ENCODE measurements around the gene EFCAB11. TPM values are rescaled to one million over a fixed set of nuclear protein-coding genes. Genes with fewer than 3 reads are reported as not detected.

The EFCAB11 gene
- polyA plus RNA-seq, 3 donors, result 2.0 to 4.3 (median 2.1) TPM

DNA sequence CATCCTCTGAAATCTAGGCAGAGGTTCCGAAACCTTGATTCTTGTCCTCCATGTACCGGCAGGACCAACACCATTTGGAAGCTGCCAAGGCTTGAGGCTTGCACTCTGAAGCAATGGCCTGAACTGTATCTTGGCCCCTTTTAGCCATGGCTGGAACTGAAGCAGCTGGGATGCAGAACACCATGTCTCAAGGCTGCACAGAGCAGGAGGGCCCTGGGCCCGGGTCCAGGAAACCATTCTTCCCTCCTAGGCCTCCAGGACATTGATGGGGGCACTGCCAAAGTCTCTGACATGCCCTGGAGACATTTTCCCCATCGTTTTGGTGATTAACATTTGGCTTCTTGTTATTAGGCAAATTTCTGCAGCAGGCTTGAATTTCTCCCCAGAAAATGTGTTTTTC is 198.7 kb downstream of the EFCAB11 start:
- intact Hi-C loops (cut with micrococcal nuclease), result no loop called here
- no peak for DNase-seq
- WGBS (ENCODE audit: insufficient coverage), result 100% methylated on average over 4 of the region's 4 CpGs
- Histone ChIP-seq H3K36me3 (replicated peaks in 1 of 2; ENCODE audit: control insufficient read depth in 1 of 2, insufficient read depth in 2 of 2, low read length in 2 of 2) (no peaks in the 10 kb centered on the region), H3K79me2 (ENCODE audit: insufficient read depth, low read length) (no peaks in the 10 kb centered on the region), H3K9ac (ENCODE audit: insufficient read depth, low read length, poor library complexity, severe bottlenecking) (no peak overlapping the region), H2AFZ (ENCODE audit: insufficient read depth, low read depth, low read length, poor library complexity, severe bottlenecking) (no peak overlapping the region), H3K4me1 (ENCODE audit: control insufficient read depth in 1 of 2, insufficient read depth in 2 of 2, low read length in 2 of 2) (no peaks in the 10 kb centered on the region), H3K9me3 (replicated peaks in 1 of 2; ENCODE audit: control insufficient read depth in 1 of 2, insufficient read depth in 1 of 2, low read length in 2 of 2) (peaks cover 0 to 8% of the 10 kb centered on the region in 2 donors), H4K20me1 (ENCODE audit: insufficient read depth, low read length) (no peaks in the 10 kb centered on the region), H3K4me2 (replicated peaks; ENCODE audit: extremely low read depth, low read length, poor library complexity, severe bottlenecking) (no peak overlapping the region), H3K27ac (ENCODE audit: low read depth in 1 of 2, low read length in 2 of 2) (no peak overlapping the region), H3K27me3 (ENCODE audit: control insufficient read depth in 2 of 2, insufficient read depth in 2 of 2, low read length in 2 of 2) (no peaks in the 10 kb centered on the region), H3K4me3 (replicated peaks in 1 of 3; ENCODE audit: low read depth in 2 of 3, low read length in 3 of 3) (no peak overlapping the region)
- TF ChIP-seq, protein P1, sequence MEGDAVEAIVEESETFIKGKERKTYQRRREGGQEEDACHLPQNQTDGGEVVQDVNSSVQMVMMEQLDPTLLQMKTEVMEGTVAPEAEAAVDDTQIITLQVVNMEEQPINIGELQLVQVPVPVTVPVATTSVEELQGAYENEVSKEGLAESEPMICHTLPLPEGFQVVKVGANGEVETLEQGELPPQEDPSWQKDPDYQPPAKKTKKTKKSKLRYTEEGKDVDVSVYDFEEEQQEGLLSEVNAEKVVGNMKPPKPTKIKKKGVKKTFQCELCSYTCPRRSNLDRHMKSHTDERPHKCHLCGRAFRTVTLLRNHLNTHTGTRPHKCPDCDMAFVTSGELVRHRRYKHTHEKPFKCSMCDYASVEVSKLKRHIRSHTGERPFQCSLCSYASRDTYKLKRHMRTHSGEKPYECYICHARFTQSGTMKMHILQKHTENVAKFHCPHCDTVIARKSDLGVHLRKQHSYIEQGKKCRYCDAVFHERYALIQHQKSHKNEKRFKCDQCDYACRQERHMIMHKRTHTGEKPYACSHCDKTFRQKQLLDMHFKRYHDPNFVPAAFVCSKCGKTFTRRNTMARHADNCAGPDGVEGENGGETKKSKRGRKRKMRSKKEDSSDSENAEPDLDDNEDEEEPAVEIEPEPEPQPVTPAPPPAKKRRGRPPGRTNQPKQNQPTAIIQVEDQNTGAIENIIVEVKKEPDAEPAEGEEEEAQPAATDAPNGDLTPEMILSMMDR (IDR thresholded peaks at IDR 0.05), result no peak
- Mint-ChIP-seq H3K27me3 (ENCODE audit: low read depth in 3 of 3) (peaks cover 0 to 2% (median 0%) of the 10 kb centered on the region in 3 donors), H3K27ac (no peak overlapping the region), H3K4me3 (no peak overlapping the region), H3K9me3 (peaks cover 5 to 18% (median 11%) of the 10 kb centered on the region in 7 donors), H3K4me1 (no peaks in the 10 kb centered on the region), H3K36me3 (peaks cover 2 to 8% of the 10 kb centered on the region in 2 donors)

DNA sequence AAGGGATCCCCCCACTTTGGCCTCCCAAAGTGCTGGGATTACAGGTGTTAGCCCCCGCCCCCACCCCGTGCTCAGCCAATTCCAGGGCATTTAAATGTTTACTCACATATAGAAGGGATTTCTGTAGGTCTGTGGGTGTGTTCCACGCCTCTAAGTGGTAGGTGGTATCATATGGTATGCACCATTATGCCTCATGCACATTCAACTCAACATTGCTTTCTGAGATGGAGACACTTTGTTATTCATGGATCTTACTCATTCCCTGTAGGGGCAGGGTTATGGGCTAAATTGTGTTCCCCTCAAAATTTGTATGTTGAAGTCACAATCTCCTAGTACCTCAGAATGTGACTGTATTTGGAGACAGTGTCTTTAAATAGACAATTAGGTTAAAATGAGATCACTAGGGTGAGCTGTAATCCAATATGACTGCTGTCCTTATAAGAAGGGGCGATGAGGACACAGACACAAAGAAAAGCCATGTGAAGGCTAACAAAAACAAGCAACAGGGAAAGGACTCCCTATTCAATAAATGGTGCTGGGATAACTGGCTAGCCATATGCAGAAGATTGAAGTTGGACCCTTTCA is 200.6 kb downstream of the EFCAB11 start:
- no CpG with 5 or more reads among the region's 4 CpGs for WGBS (ENCODE audit: insufficient coverage)

More for the DNA sequence above, 200.6 kb downstream of the EFCAB11 start:
- Histone ChIP-seq H3K27ac (ENCODE audit: low read depth in 1 of 2, low read length in 2 of 2) (no peak overlapping the region), H3K27me3 (ENCODE audit: control insufficient read depth in 2 of 2, insufficient read depth in 2 of 2, low read length in 2 of 2) (no peaks in the 10 kb centered on the region), H3K4me1 (ENCODE audit: control insufficient read depth in 1 of 2, insufficient read depth in 2 of 2, low read length in 2 of 2) (peaks cover 0 to 10% of the 10 kb centered on the region in 2 donors), H2AFZ (ENCODE audit: insufficient read depth, low read depth, low read length, poor library complexity, severe bottlenecking) (no peak overlapping the region), H3K4me3 (replicated peaks in 1 of 3; ENCODE audit: low read depth in 2 of 3, low read length in 3 of 3) (no peak overlapping the region), H3K9me3 (replicated peaks in 1 of 2; ENCODE audit: control insufficient read depth in 1 of 2, insufficient read depth in 1 of 2, low read length in 2 of 2) (peaks cover 0 to 8% of the 10 kb centered on the region in 2 donors), H3K9ac (ENCODE audit: insufficient read depth, low read length, poor library complexity, severe bottlenecking) (no peak overlapping the region), H3K4me2 (replicated peaks; ENCODE audit: extremely low read depth, low read length, poor library complexity, severe bottlenecking) (no peak overlapping the region), H4K20me1 (ENCODE audit: insufficient read depth, low read length) (no peaks in the 10 kb centered on the region), H3K79me2 (ENCODE audit: insufficient read depth, low read length) (no peaks in the 10 kb centered on the region), H3K36me3 (replicated peaks in 1 of 2; ENCODE audit: control insufficient read depth in 1 of 2, insufficient read depth in 2 of 2, low read length in 2 of 2) (no peaks in the 10 kb centered on the region)
- H3K27me3 Mint-ChIP-seq (ENCODE audit: low read depth in 3 of 3), result peaks cover 0 to 2% (median 0%) of the 10 kb centered on the region in 3 donors
- H3K9me3 Mint-ChIP-seq, result peaks cover 5 to 18% (median 11%) of the 10 kb centered on the region in 7 donors
- H3K36me3 Mint-ChIP-seq, result peaks cover 2 to 8% of the 10 kb centered on the region in 2 donors
- TF ChIP-seq, protein P1 (IDR thresholded peaks at IDR 0.05), result no peak
- H3K4me1 Mint-ChIP-seq, result peaks cover 11% of the 10 kb centered on the region
- intact Hi-C loops (cut with micrococcal nuclease), result no loop called here
- no peak overlapping the region for H3K27ac Mint-ChIP-seq
- DNase-seq, result no peak
- no peak overlapping the region for H3K4me3 Mint-ChIP-seq
